Pulmonary artery endothelial cell (primary cell): ENCODE results near the gene APOL4. TPM values are rescaled to one million over a fixed set of nuclear protein-coding genes. Genes with fewer than 3 reads are reported as not detected.
"Not testable (repeated sequence)": the region's sequence is repeated elsewhere in the genome, so short reads cannot be mapped to it uniquely, and the experiment has no call there.

ENCODE experiments used
- DNase-seq: peaks from one replicate; pipeline ENCODE4 v3.0.0-alpha.2; 2011; ENCODE audit warnings: low read depth, low spot score
- total RNA-seq: library from RNA; depleted of rRNA; stranded (reverse); fragments of >200 nt; gene quantifications from 2 replicates; pipeline ENCODE4 v1.2.3, GENCODE V29; 2014

Gene APOL4
- 0.04 and 0.53 TPM in 2 replicates for total RNA-seq

- no peak for DNase-seq
These were observed at the start of gene APOL4 for GRCh38 chr22:36201630-36202319. Gene APOL4, minus strand, starts transcription at chr22:36201809. Its CDS starts 75 bp downstream, at chr22:36201734.

DNA sequence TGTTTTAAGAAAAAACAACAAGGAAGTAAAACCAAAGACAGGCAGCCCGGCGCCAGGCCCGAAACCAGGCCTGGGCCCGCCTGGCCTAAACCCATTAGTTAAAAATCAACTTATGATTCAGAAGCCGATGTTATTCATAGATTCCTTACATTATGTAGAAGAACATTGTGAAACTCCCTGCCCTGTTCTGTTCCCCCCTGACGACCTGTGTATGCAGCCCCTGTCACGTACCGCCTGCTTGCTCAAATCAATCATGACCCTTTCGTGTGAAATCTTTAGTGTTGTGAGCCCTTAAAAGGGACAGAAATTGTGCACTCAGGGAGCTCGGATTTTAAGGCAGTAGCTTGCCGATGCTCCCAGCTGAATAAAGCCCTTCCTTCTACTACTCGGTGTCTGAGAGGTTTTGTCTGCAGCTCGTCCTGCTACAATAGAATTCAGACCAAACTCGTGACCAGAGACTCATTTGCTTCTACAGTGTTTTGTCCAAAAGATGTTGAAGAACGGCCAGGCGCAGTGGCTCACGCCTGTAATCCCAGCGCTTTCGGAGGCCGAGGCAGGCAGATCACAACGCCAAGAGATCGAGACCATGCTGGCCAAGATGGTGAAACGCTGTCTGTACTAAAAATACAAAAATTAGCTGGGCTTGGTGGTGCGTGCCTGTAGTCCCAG is 48.8 kb upstream of the APOL4 start:
- DNase-seq, result not testable (repeated sequence)

- DNase-seq, result no peak
These were observed 47.6 kb upstream of the APOL4 start for GRCh38 chr22:36249160-36249559.

- DNase-seq, result no peak
These were observed 46.3 kb upstream of the APOL4 start for GRCh38 chr22:36247955-36248354.

DNA sequence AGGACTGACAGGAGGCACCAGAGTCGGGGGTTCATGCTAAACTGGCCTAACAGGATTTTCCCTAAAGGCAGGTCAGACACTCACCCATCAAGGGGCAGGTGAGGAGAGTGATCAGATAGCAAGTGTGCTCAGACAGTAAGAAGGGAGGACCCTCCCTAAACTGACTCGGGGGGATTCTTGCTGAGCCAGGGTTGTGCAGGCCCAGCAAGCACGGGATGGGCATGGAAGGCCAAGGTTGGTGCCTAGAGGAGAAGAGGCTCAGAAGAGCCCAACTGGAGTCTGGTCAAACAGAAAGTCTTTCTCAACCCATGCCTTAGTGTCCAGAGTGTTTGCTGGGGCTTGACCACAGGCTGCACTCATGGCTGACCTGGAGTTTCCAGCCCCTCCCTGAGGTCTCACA is 45.1 kb upstream of the APOL4 start:
- DNase-seq, result no peak

GRCh38 chr22:36245805-36246356 is 44.3 kb upstream of the APOL4 start:
- DNase-seq, result no peak

GRCh38 chr22:36244522-36245391 is 43.1 kb upstream of the APOL4 start:
- no peak for DNase-seq

GRCh38 chr22:36243986-36244385 is 42.4 kb upstream of the APOL4 start:
- no peak for DNase-seq

GRCh38 chr22:36239401-36240171 is 38.0 kb upstream of the APOL4 start, which contains the start of gene APOL2:
Gene APOL2, minus strand, starts transcription at chr22:36239527. Its CDS starts 6,365 bp downstream, at chr22:36233162.
- DNase-seq, result peak; percentile 76

DNA sequence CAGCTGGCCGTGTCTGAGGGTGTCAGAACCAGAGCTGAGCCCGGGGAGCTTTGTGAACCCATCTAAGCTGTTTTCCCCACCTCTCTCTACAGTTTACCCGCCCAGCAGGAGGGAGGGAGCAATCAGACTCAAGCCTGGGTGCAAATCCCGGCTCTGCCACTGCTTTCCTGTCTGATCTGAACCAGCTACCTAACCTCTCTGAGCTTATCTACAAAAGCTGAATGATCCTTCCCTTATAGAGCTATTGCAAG is 37.5 kb upstream of the APOL4 start:
- DNase-seq, result no peak

- no peak for DNase-seq
These were observed 37.0 kb upstream of the APOL4 start for GRCh38 chr22:36238373-36239149.

- no peak for DNase-seq
These were observed 36.1 kb upstream of the APOL4 start for GRCh38 chr22:36237462-36238372.

DNA sequence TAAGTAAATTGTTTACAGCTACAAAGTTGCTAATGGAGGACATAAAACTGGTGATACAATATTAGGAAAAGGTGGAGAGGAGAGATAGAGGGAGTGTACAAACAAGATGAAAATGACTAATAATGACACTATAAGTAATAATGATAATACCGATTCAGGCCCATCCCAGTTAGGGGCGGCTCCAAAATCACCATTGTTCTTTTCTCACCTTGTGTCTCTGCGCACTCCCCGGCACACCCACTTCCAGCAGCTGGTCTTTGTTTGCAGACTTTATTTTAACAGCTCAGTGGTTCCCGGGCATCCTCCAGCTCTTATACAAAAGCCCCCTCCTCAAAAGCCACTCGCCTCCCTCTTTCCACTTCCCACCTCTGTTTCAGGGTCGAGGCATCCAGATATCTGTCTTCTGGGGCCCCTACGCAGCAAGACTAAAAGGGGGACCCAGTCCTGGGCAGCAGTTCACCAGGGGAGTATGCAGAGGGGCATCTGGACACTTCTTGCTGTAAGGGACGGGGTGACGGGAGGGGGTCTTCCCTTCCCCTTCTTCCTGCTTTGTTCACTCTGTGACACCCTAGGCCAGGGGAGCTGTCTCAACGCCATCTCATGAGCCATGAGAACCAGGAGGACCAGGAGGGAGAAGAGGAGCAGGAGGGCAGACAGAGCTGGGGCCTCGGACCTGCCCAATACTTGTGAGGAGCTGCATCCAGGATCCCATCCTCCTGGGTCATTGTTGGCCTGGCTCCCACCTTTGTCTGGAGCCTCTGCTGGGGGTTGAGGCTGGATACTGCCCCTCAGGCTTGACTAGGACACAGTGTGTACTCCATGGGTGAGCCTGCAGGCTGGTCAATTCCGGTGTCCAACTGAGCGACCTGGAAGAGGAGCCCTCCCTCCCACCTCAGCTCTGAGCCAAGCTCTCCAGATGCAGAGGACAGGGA is 35.0 kb upstream of the APOL4 start:
- no peak for DNase-seq

GRCh38 chr22:36235585-36235984 is 34.0 kb upstream of the APOL4 start:
- no peak for DNase-seq

DNA sequence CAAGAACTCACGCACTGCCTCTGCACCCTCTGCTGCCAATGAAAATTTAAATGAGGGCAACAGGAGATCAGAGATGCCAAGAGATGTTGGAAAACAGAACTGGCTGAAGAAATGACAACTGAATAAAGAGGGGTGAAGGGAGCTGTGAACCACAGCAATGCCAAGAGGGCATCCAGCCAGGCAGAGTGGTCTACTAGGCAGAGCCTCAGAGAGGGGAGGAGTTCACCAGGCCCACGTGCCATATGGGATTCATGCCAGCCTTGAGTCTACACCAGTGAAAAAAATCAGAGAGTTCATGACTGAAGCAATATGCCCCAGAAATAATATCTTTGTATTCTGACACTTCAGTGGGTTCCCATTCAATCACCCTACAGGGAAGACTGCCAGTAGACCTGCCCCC is 33.3 kb upstream of the APOL4 start:
- DNase-seq, result no peak

GRCh38 chr22:36234213-36234612 is 32.6 kb upstream of the APOL4 start:
- DNase-seq, result no peak

- no peak for DNase-seq
These were observed 32.2 kb upstream of the APOL4 start for GRCh38 chr22:36233796-36234195.

DNA sequence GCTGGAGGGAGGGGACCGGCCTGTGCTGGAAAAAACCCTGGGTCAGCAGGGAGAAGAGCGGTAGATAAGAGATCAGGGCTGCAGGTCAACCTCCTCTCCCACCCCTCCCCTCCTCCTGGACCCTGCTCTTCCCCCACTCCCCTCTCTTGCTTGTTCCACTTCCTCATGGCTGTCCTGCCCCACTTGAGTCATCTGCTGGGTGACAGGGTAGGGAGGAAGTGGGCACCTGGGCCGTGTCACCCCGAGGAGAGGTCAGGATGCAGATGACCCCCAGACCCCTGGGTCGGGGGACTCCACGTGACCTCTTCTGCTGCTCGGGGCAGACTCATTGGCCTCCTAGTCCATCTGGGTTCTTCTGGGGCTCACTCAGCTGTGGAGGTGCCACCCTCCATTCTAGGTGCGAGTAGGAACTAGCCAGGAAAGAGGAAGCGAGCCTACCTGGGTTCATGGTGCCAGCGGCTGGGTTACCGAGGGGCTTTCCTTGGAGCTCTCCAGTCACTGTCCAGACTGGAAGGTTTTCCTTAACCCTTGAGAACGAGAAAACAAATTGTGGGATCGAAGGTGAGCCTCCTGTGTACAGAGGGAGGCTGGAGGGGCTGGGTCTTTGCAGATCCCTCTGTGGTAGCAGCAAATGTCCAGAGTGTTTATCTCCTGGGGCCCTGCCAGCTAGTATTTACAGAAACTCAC is 31.2 kb upstream of the APOL4 start:
- DNase-seq, result no peak
